Measurements from ENCODE around the gene NDUFS1. TPM values are rescaled to one million over a fixed set of nuclear protein-coding genes. Genes with fewer than 3 reads are reported as not detected.
A peak's percentile ranks its signal among the peaks of the same experiment; 100 is the strongest.

The NDUFS1 gene
- total RNA-seq, 3 donors from 2014 or later: 132 to 172 (median 140) TPM

DNA sequence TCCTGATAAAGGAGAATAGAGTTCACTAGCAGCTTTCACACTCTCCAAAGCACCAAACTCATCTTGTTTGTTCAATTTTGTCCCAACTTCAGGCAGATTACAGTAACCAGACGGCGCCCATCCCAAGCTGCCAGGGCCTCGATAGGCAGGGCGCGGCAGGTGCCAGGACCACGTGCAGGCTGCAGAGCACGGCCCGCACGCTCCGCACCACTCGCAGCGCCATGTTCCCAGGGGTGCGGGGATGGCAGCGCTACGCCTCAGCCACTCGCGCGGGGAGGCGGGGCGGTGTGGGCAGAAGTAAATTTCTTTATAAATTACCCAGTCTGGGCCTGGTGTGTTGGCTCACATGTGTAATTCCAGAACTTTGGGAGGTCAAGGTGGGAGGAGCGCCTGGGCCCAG is 43.0 kb downstream of the NDUFS1 start:
- H3K9me3 ChIP-seq: no peaks in the 10 kb centered on the region
- ATAC-seq: no peak
- intact Hi-C loops (cut with DNase I, micrococcal nuclease): no loop called here
- H3K36me3 ChIP-seq (ENCODE audit: low read depth): no peaks in the 10 kb centered on the region
- H3K4me1 ChIP-seq (ENCODE audit: low read depth): no peaks in the 10 kb centered on the region
- DNase-seq: no peak
- no peak overlapping the region for H3K4me3 ChIP-seq
- TF ChIP-seq CTCF (IDR thresholded peaks at IDR 0.05): no peak

GRCh38 chr2:206115026-206115578 is 44.1 kb downstream of the NDUFS1 start:
- H3K9me3 ChIP-seq: no peaks in the 10 kb centered on the region
- intact Hi-C loops (cut with DNase I, micrococcal nuclease): no loop called here
- ATAC-seq: peak; percentile 54
- no peak for DNase-seq
- H3K4me1 ChIP-seq (ENCODE audit: low read depth): no peaks in the 10 kb centered on the region
- no peak for TF ChIP-seq CTCF (IDR thresholded peaks at IDR 0.05)
- no peaks in the 10 kb centered on the region for H3K36me3 ChIP-seq (ENCODE audit: low read depth)
- no peak overlapping the region for H3K4me3 ChIP-seq

DNA sequence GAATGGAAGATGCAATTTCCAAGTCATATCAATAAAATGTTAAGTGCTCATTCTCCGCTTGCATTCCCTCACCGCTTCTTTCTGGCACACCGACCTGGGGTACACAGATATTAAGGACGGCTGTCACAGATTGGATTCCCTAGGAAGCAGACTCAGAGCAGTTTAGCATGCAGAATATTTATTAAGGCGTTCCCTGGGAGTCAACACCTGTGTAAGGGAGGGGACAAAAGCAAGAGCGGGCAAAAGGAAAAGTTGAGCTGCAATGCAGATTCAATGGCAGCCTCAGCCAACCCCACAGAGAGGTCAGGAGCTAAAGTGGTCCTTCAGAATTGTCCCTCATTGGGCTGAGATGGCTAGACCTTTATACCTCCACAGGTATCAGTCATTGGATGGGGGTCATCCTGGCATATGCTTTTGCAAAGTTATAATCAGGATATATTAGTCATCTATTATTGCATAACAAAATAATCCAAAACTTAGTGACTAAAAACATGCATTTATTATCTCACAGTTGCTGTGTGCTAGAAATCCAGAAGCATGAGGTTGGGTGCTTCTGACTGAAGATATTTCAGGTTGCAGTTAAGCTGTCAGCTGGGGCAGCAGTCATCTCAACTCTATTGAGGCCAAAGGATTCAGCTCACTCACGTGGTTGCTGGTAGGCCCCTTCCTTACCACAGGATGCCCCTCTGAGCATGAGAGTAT is 46.2 kb downstream of the NDUFS1 start:
- Histone ChIP-seq H3K4me1 (ENCODE audit: low read depth) (no peaks in the 10 kb centered on the region), H3K9me3 (no peaks in the 10 kb centered on the region), H3K36me3 (ENCODE audit: low read depth) (no peaks in the 10 kb centered on the region), H3K4me3 (no peak overlapping the region)
- DNase-seq: no peak
- no peak for TF ChIP-seq CTCF (IDR thresholded peaks at IDR 0.05)
- no peak for ATAC-seq
- intact Hi-C loops (cut with DNase I, micrococcal nuclease): no loop called here

DNA sequence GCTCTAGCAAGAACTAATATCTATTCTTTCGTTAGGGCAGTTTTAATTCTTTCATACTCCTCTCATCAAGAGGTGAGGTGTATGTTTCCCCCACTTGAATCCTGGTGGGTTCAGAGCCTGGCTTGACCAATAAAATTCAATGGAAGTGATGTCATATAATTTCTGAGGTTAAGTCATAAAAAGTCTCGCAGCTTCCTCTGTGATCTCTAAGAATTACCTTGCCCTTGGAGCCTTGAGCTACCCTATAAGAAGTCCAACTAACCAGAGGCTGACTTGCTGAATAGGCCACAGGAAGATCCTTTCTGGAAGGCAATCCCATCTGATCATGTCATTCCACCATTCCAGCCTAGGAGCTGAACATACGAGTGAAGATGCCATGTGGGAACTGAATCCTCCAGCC is 47.1 kb downstream of the NDUFS1 start:
- intact Hi-C loops (cut with DNase I, micrococcal nuclease): no loop called here
- no peak for DNase-seq
- Histone ChIP-seq H3K36me3 (ENCODE audit: low read depth) (no peaks in the 10 kb centered on the region), H3K4me1 (ENCODE audit: low read depth) (no peaks in the 10 kb centered on the region), H3K9me3 (no peaks in the 10 kb centered on the region), H3K4me3 (no peak overlapping the region)
- ATAC-seq: no peak
- no peak for TF ChIP-seq CTCF (IDR thresholded peaks at IDR 0.05)

GRCh38 chr2:206108713-206109112 is 50.5 kb downstream of the NDUFS1 start:
- ATAC-seq (peak; percentile 73), DNase-seq (no peak)
- Histone ChIP-seq H3K4me3 (no peak overlapping the region), H3K36me3 (ENCODE audit: low read depth) (no peaks in the 10 kb centered on the region), H3K4me1 (ENCODE audit: low read depth) (no peaks in the 10 kb centered on the region), H3K9me3 (no peaks in the 10 kb centered on the region)
- intact Hi-C loops (cut with DNase I, micrococcal nuclease): no loop called here
- TF ChIP-seq CTCF (IDR thresholded peaks at IDR 0.05): no peak
